HG02642 (cell line): ENCODE measurements around the gene PTPRE.
"Not testable (repeated sequence)": the region's sequence is repeated elsewhere in the genome, so short reads cannot be mapped to it uniquely, and the experiment has no call there.

ENCODE experiments used
- ATAC-seq: cut with Tn5 transposase; IDR thresholded peaks from one replicate; pipeline ENCODE4 v1.9.1; 2021; ENCODE audit warnings: mild to moderate bottlenecking; ENCODE audit not compliant: unreplicated experiment, poor library complexity

The PTPRE gene

GRCh38 chr10:128084991-128085390 is 178.1 kb downstream of the PTPRE start:
- ATAC-seq: no peak

GRCh38 chr10:128086003-128086863 is 179.3 kb downstream of the PTPRE start:
- no peak for ATAC-seq

DNA sequence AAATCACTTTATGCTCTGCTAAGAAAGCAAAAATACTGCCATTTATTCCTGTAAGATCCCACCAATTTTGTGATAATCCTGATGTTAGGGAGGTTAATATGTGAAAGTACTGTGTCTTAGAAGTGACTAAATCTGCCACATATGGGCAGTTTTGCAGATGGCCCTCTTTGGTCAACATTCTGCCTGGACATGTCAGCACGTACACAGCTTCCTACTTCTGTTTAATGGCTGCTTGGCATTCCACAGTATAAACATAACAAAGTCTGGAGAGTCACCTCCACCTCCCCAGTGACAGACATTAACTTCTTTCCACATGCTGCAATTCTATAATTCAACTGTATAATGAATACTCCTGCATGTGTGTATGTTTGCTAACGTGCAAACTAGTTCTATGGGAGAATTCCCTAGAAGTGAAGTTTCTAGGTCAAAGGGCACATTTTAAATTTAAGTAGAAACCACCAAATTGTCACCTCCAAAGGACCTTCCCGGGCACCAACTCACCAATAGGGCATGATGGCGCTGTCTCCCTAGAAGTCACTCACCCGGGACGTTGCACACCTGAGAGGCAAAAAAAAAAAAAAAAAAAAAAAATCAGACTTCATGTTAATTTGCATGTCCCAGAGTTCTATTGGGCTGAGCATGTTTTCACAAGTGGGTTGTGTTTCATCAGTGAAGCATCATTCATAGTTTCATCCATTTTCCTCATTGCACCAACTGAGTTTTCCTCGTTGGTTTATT is 180.4 kb downstream of the PTPRE start:
- no peak for ATAC-seq

- no peak for ATAC-seq
These were observed 181.2 kb downstream of the PTPRE start for GRCh38 chr10:128087884-128088709.

DNA sequence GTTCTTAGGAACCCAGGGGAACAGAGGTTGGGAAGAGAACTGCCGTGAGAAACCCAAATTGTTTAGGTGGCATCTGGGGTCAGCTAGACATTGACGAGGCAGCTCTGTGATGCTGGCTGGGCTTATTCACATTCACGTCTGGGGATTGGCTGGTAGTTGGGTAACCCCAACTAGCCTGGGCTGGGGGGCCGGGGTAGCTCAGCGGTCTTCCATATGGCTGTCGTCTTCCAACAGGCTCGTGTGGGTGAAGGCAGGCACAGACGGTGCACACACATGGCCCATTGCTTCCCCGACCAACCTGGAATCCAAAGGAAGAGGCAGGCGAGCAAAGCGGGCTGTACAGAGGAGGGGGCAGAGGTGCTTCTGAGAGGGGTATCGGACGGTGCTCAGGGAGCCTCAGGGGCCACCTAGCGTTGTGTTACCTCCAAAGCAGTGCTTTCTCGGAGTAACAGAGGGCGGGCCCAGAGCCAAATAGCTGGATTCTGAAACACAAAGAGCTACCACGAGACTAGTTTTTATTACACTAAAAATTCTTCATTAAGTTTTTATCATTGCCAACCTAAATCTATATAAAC is 184.8 kb downstream of the PTPRE start:
- ATAC-seq: no peak

DNA sequence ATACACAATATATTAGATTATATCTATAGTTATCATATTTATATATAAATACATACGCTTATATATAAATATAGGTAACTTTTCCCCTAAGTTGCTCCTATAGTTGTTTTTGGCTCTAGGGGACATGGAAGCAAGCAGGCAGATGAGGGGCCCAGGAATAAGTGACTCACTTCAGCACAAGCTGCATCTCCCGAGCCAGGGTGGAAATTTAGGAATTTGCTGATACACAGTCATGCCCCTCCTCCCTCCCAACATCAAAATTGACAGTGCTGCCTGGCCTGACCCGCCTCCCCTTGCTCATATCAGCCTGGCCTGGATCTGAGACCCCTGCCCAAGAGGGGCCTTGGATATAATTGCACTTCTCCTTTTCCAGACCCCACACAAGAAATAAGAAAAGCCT is 185.6 kb downstream of the PTPRE start:
- no peak for ATAC-seq

- ATAC-seq: not testable (repeated sequence)
These were observed 187.7 kb downstream of the PTPRE start for GRCh38 chr10:128094596-128094995.

- ATAC-seq: peak; percentile 20
These were observed 188.3 kb downstream of the PTPRE start for GRCh38 chr10:128095027-128095752.

- peak; percentile 46 for ATAC-seq
These were observed 189.0 kb downstream of the PTPRE start for GRCh38 chr10:128095753-128096469.

GRCh38 chr10:128096486-128097199 is 189.7 kb downstream of the PTPRE start:
- ATAC-seq: no peak

DNA sequence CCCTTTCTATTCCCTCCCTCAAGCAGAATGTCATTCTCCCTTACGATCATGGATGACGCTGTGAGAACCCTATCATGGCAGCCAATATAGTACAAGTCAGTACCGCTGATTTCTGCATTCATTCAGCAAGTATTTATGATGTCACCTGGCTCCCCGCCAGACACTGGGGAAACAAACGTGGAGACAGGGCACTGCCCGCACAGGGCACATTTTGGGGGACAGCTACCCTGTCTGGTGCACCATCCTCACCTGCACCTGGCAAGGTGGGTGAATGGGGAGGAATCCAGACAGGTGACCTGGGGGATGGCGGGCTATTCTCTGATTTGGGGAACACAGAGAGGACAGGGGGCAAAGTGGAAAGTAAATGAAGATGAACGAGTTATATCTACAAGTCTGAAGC is 190.9 kb downstream of the PTPRE start:
- ATAC-seq: no peak

DNA sequence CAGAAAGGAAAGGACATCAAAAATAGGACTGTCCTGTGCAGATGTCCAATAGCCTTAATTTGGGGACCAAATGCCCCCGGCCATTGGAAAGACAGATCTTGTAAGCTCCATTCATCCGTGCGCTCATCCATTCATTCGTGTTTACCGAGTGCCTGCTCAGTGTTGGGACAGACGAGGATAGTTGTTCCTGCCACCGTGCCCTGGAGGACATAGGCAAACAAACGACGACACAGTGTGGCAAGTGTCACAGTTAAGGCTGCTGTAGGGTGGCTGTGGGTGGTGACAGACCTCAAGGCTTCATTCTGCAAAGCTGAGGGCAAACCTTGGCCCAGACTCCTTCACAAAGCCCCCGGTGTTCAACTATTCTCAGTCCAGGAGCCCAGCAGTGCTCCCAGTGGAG is 191.7 kb downstream of the PTPRE start:
- no peak for ATAC-seq

- ATAC-seq: no peak
These were observed 193.0 kb downstream of the PTPRE start for GRCh38 chr10:128099901-128100300.

DNA sequence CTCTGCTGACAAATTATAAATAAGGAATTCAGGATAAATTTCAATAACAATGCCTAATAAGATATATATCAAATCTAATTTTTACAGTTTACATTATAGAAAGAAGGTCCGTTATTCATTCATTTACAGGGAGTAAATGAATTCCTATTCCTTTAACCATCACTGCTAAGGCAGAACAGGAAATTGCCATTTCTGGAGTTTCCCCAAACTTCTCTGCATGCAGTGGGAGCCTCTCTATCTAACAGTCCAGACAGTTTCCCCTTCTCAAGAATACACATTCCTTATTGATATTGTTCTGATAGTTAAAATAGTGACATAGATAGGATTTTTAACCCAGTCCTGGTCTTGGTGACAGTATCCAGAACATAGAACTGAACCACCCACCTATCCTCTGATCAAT is 195.0 kb downstream of the PTPRE start:
- no peak for ATAC-seq

- ATAC-seq: no peak
These were observed 195.8 kb downstream of the PTPRE start for GRCh38 chr10:128102480-128103228.

DNA sequence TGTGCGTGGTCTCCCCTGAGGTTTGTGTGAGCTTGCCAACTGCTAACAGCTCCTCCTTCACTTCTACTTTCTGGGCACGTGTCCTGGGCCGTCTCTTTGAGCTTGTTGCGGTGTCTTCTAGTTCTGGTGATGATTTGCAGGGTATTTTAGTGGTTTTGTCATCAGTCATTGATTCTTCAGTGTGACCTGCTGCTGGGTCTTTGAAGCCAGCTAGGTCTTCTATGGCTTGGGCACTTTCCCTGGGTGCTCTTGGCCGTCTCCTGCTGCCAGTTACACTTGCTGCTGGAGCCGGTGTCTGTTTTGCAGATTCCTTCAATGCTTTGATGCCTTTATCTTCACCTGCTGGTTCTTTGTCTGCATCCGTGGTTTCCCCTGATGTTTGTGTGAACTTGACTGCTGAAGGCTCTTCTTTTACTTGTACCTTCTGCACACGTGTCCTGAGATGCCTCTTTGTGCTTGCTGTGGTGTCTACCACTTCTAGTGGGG is 196.4 kb downstream of the PTPRE start:
- no peak for ATAC-seq

DNA sequence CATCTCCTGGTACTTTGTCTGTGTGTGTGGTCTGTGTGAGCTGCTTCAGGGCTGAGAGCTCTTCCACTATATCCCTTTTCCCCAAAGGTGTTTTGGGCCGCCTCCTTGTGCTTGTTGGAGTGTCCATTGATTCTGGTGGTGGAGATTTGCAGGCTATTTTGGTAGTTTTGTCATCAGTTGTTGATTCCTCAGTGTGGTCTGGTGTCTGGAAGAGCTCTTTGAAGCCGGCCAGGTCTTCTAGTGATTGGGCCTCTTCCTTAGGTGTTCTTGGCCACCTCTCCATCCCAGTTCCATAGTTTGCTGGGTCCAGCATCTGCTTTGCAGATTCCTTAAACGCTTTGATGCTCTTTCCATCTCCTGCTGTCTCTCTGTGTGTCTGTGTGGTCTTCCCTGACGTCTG is 198.5 kb downstream of the PTPRE start:
- ATAC-seq: no peak

DNA sequence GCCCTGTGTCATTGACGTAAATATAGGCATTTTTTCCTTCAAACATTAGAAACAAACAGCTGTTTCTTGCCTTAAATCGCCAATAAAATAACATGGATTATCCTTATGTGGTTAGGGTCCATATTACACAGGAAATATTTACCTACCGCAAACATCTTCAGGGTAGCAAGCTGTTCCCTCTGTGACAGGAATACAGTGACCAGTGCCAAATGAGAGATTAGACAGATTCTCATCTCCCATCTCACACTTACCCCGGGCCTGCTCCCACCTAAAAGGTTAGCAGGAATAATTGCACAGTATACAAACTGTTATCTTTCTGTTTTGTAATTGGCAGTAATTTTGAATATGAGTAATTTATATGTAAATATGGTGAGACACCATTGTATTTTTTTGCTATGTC is 202.8 kb downstream of the PTPRE start:
- ATAC-seq: no peak
